ENCODE results near the gene CDYL2. TPM values are rescaled to one million over a fixed set of nuclear protein-coding genes. Genes with fewer than 3 reads are reported as not detected.
"Not testable (repeated sequence)": the region's sequence is repeated elsewhere in the genome, so short reads cannot be mapped to it uniquely, and the experiment has no call there.

The CDYL2 gene
- total and polyA plus RNA-seq, 4 donors = 1.3 to 12.6 (median 3.7) TPM

DNA sequence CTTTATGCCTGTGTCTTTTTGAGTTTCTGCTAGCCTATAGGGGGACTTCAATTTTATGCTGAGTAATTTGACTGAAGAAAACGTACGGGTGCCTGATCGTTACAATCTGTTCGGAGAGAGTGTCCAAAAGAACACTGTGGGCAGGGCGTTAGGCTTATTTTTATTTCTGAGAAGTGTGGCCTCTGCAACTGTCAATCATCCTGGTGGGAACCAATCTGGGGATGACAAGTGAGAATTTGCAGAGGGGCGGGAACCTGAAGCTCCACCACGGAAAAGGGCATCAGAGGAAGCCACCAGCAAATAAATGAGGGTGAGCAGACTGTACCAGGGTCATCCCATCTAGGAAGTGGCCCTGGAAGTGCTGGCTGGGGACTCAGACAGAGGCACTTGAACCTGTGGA, 12.0 kb upstream of the CDYL2 start:
- WGBS, 2 donors = 81 to 90% methylated on average over 7 of the region's 7 CpGs
- ATAC-seq (ENCODE audit: insufficient read depth, low FRiP score) (no peak), DNase-seq (no peak)
- Histone ChIP-seq H3K9me3 (ENCODE audit: control insufficient read depth in 4 of 4, insufficient read depth in 3 of 4, low read length in 3 of 4) (peaks cover 0 to 3% (median 1%) of the 10 kb centered on the region in 4 donors), H3K4me1 (ENCODE audit: control insufficient read depth in 5 of 5, insufficient read depth in 5 of 5, low read length in 5 of 5) (no peaks in the 10 kb centered on the region), H3K4me3 (no peak overlapping the region), H3K36me3 (ENCODE audit: control insufficient read depth in 4 of 4, insufficient read depth in 4 of 4, low read length in 4 of 4) (no peaks in the 10 kb centered on the region), H3K27ac (ENCODE audit: low read depth in 1 of 2, low read length in 1 of 2) (no peak overlapping the region), H3K9ac (ENCODE audit: insufficient read depth in 1 of 2, low read length in 2 of 2) (no peak overlapping the region), H3K27me3 (ENCODE audit: control insufficient read depth in 3 of 3, insufficient read depth in 3 of 3, low read length in 2 of 3) (peaks cover 0 to 6% (median 0%) of the 10 kb centered on the region in 3 donors)
- TF ChIP-seq CTCF (IDR thresholded peaks at IDR 0.05; ENCODE audit: control extremely low read depth, extremely low read depth) = no peak

DNA sequence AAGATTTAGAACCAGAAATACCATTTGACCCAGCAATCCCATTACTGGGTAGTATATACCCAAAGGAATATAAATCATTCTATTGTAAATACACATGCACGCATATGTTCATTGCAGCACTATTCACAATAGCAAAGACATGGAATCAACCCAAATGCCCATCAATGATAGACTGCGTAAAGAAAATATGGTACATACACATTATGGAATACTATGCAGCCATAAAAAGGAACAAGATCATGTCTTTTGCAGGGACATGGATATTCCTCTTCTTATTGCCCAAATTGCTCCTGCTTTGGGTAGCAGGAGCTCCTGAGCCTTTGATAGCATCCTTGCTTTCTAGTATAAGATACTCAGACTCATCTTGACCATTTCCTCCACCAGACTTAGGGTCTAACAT, 10.9 kb upstream of the CDYL2 start:
- not testable (repeated sequence) for H3K4me1 ChIP-seq (ENCODE audit: control insufficient read depth in 5 of 5, insufficient read depth in 5 of 5, low read length in 5 of 5); H3K36me3 ChIP-seq (ENCODE audit: control insufficient read depth in 4 of 4, insufficient read depth in 4 of 4, low read length in 4 of 4); H3K27me3 ChIP-seq (ENCODE audit: control insufficient read depth in 3 of 3, insufficient read depth in 3 of 3, low read length in 2 of 3); DNase-seq; H3K27ac ChIP-seq (ENCODE audit: low read depth in 1 of 2, low read length in 1 of 2); ATAC-seq (ENCODE audit: insufficient read depth, low FRiP score); H3K9me3 ChIP-seq (ENCODE audit: control insufficient read depth in 4 of 4, insufficient read depth in 3 of 4, low read length in 3 of 4); H3K9ac ChIP-seq (ENCODE audit: insufficient read depth in 1 of 2, low read length in 2 of 2); H3K4me3 ChIP-seq
- WGBS, 2 donors = 96 to 97% methylated on average over 2 of the region's 2 CpGs

- ATAC-seq (ENCODE audit: insufficient read depth, low FRiP score) (no peak), DNase-seq (no peak)
- no peak overlapping the region for H3K9ac ChIP-seq (ENCODE audit: insufficient read depth in 1 of 2, low read length in 2 of 2)
- peaks cover 0 to 3% (median 1%) of the 10 kb centered on the region in 4 donors for H3K9me3 ChIP-seq (ENCODE audit: control insufficient read depth in 4 of 4, insufficient read depth in 3 of 4, low read length in 3 of 4)
- no peaks in the 10 kb centered on the region for H3K36me3 ChIP-seq (ENCODE audit: control insufficient read depth in 4 of 4, insufficient read depth in 4 of 4, low read length in 4 of 4)
- H3K4me3 ChIP-seq = no peak overlapping the region
- peaks cover 0 to 8% (median 0%) of the 10 kb centered on the region in 3 donors for H3K27me3 ChIP-seq (ENCODE audit: control insufficient read depth in 3 of 3, insufficient read depth in 3 of 3, low read length in 2 of 3)
- no peaks in the 10 kb centered on the region for H3K4me1 ChIP-seq (ENCODE audit: control insufficient read depth in 5 of 5, insufficient read depth in 5 of 5, low read length in 5 of 5)
- H3K27ac ChIP-seq (ENCODE audit: low read depth in 1 of 2, low read length in 1 of 2) = no peak overlapping the region
- no peak for TF ChIP-seq CTCF (IDR thresholded peaks at IDR 0.05; ENCODE audit: control extremely low read depth, extremely low read depth)
These were observed 8.2 kb upstream of the CDYL2 start for GRCh38 chr16:80812593-80812992.

DNA sequence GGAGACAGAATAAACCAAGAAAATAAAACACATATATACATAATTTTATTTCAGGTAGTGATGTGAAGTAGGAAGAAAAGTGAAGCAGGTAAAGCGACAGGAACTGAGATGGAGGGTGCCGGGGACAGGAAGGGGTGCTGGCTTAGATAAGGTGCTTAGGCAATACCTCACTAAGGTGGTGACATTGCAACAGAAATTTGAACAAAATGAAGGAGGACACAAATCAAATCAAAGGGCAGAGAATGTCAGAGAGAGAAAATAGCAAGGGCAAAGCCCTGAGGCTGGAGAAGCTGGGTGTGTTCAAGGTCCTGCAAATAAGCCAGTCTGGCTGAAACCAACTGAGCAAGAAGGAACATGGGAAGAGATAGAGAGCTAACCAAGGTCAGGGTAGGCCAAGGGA, 5.0 kb upstream of the CDYL2 start:
- no peak for TF ChIP-seq CTCF (IDR thresholded peaks at IDR 0.05; ENCODE audit: control extremely low read depth, extremely low read depth)
- H3K9me3 ChIP-seq (ENCODE audit: control insufficient read depth in 4 of 4, insufficient read depth in 3 of 4, low read length in 3 of 4) = peaks cover 0 to 3% (median 0%) of the 10 kb centered on the region in 4 donors
- no peak overlapping the region for H3K4me3 ChIP-seq
- H3K4me1 ChIP-seq (ENCODE audit: control insufficient read depth in 5 of 5, insufficient read depth in 5 of 5, low read length in 5 of 5) = peaks cover 0 to 5% (median 0%) of the 10 kb centered on the region in 5 donors
- peaks cover 0 to 16% (median 0%) of the 10 kb centered on the region in 3 donors for H3K27me3 ChIP-seq (ENCODE audit: control insufficient read depth in 3 of 3, insufficient read depth in 3 of 3, low read length in 2 of 3)
- WGBS, 2 donors = 27 to 75% methylated on average over 2 of the region's 2 CpGs
- DNase-seq (no peak), ATAC-seq (ENCODE audit: insufficient read depth, low FRiP score) (no peak)
- no peak overlapping the region for H3K27ac ChIP-seq (ENCODE audit: low read depth in 1 of 2, low read length in 1 of 2)
- H3K36me3 ChIP-seq (ENCODE audit: control insufficient read depth in 4 of 4, insufficient read depth in 4 of 4, low read length in 4 of 4) = no peaks in the 10 kb centered on the region
- no peak overlapping the region for H3K9ac ChIP-seq (ENCODE audit: insufficient read depth in 1 of 2, low read length in 2 of 2)

All from lung (tissue), 12 donors.